ENCODE measurements around the gene CDK10.

GRCh38 chr16:89697616-89698331, 11.3 kb downstream of the CDK10 start:
- TF ChIP-seq CTCF (IDR thresholded peaks at IDR 0.05; ENCODE audit: low read length) (no peak), EZH2phosphoT487 (IDR thresholded peaks at IDR 0.05; ENCODE audit: low read length) (no peak)
